GM12801 (cell line): ENCODE measurements around the gene GCLC.

Experiments
- TF ChIP-seq, protein P1 (sequence below): IDR thresholded peaks from one replicate; pipeline ENCODE4 v1.5.1; 2011; ENCODE audit warnings: control low read depth; ENCODE audit not compliant: insufficient read length; ENCODE audit errors: extremely low read depth

GCLC gene

DNA sequence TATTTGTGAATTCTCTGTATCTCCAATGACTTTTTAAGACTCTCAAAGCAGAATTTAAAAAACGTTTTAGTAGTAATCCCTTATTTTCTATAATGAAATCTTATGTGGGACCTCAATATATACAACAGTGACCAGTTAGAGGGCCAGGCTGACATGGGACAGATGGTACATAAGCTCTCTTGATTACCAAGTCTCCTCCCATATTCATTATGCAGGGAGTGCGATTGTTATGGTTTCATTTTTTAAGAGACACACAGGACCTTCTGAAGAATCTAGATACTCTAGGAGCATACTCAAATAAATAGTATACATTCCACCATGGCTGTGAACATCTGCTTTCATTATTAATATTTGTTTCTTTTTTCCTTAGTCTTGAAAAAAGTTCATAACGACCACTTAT, 43.5 kb downstream of the GCLC start:
- TF ChIP-seq, protein P1, sequence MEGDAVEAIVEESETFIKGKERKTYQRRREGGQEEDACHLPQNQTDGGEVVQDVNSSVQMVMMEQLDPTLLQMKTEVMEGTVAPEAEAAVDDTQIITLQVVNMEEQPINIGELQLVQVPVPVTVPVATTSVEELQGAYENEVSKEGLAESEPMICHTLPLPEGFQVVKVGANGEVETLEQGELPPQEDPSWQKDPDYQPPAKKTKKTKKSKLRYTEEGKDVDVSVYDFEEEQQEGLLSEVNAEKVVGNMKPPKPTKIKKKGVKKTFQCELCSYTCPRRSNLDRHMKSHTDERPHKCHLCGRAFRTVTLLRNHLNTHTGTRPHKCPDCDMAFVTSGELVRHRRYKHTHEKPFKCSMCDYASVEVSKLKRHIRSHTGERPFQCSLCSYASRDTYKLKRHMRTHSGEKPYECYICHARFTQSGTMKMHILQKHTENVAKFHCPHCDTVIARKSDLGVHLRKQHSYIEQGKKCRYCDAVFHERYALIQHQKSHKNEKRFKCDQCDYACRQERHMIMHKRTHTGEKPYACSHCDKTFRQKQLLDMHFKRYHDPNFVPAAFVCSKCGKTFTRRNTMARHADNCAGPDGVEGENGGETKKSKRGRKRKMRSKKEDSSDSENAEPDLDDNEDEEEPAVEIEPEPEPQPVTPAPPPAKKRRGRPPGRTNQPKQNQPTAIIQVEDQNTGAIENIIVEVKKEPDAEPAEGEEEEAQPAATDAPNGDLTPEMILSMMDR, result no peak

DNA sequence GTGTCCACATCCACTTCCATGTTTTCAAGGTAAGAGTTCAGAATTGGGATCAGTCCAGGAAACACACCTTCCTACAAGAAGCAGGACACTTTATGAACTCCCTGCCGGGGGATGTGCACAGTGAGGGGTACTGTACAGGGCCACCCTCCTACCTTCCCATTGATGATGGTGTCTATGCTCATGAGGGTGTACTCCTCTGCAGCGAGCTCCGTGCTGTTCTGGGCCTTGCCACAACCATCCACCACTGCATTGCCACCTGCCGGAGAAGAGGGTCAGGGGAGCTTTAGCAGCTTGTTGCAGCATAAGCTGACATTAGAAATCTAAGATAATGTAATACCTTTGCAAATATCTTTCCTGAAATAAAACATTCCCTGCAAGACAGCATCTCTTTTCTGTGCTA, 44.8 kb downstream of the GCLC start:
- TF ChIP-seq, protein P1, result no peak

DNA sequence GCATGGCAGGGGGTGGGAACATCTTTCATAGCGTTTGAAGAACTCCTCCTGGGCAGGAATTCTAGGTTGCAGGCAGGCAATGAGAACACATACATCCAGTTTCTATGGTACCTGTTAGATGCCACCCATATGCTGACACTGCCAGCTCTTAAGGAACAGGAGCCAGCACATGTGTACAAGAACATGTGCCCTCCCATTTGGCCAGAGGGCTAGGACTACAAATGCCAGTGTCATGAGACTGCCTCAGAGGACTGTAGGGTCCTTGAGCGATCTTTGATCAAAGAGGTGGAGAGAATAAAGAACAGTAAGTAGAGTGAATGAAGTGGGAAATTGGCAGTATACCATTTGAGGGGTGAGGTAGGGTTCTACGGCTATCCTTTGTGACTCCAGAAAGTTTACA, 45.8 kb downstream of the GCLC start:
- TF ChIP-seq, protein P1, result no peak

DNA sequence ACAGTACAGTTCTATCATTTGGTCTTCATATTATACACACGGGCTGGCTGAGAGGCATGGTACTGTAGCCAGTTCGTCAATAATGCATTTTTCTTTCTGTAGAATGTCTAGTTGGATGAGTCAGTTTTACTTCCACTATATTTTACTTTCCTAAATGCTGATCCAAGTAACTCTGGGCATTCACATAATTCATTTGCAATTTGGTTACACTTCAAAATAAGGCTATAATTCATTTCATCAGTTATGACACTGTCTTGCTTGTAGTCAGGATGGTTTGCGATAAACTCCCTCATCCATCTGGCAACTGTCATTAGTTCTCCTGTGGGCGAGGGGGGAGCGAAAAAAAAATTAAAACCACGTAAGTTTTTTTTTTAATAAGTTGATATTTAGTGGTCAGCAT, 46.3 kb downstream of the GCLC start:
- TF ChIP-seq, protein P1, result no peak

DNA sequence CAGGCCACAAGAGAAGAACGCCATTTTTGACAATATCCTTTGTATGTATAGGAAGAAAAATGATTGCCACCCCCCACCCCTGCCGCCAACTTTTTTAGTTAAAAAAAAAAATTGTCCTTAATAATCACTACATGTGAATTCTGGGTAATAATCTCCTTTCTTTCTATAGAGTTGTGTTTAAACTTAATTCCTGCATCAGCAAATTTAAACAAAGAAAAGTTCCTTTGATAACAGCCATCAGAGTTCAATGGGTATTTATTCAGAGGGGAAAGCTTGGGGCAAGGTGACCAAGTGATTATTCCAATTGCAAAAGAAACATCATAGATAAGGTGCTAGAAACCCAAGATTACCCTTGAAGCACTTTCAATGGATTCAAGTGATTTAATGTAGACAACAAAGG, 47.0 kb downstream of the GCLC start:
- TF ChIP-seq, protein P1, result no peak

DNA sequence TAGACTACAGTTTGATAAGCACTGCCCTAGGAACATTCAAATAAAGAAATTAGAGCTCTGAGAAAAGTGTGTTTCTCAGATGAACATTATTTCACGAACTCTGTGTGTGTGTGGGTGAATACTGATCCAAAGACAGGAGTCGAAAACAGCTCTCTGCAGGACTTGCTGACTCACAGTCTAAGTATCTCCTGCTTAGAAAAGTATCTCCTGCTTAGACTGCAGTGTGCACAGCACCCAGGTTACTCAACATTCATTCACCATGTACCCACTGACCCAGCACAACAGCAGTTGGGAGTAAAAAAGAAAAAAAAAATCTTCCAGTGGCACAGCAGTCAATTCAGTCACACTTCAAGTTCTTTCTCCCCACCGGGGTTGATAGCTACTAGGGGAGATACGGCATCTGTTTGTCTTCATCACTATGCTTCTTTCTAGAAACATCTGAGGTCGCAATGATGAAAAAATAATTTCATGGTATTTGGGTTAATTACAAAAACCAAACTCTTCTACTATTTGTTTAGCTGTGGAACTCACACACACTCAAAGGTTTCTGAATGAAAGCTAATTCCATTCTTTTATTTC, 48.0 kb downstream of the GCLC start:
- TF ChIP-seq, protein P1, result no peak

DNA sequence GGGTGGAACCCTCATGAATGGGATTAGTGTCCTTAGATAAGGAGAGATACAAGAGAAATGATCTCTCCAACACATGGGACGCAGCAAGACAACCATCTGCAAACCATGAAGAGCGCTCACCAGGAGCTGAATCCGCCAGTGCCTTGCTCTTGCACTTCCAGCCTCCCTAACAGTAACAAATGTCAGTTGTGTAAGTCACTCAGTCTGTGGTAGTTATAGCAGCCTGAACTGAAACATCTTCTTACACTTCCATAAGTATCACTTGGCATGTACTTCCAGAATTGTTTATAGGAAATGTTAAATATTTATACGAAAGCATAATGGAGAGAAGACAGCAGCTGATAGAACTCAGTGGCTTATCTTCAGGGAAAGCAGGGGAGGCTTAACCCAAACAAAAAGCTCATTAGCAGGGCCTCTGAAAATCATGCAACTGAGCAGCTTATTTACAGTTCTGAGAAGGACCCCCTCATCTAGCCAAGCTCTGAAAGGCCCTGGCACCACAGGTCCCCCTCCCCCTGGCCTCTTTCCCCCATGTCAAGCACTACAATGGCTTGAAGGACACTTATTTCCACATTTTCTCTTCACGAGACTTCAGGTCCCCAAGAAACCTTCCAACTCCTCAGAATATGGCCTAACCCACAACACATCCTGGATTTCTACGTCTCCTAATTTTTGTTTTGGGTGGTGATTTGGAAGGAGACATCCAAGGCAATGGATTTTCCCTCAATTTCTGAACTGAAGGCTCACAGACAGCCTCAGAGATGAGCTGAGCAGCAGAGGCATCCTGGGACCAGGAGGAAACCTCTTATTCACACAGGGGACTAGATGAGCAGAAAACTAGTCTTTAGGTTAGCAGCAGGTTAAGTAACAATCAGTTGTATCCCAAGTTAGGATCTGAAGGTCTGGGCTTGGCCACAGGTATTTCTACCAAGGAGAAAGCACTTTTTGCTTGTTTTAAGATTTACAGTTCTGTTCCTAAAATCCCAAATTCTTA, 49.1 kb downstream of the GCLC start:
- TF ChIP-seq, protein P1, result no peak
